Measurements from ENCODE around the gene CAMP.
A peak's percentile ranks its signal among the peaks of the same experiment; 100 is the strongest.

The CAMP gene

DNA sequence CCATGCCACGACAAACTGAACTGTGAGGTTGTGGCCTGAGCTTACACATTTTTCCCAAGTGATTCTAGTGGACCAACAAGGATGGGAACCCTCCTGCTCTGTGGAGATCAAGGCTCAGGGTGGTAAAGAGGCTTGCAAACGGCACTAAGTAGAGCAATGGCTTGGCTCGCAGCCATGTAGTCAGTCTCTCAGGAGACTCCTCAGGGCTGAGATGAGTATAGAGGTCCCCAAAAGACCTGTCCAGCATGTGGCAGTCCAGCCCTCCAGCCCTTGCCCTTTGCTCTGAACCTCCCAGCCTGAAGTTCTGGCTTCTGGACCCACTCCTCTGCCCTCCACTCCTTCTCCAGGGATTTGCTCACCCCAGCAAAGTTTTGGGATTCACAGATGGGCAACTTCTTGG, 8.3 kb upstream of the CAMP start:
- no peak for DNase-seq

DNA sequence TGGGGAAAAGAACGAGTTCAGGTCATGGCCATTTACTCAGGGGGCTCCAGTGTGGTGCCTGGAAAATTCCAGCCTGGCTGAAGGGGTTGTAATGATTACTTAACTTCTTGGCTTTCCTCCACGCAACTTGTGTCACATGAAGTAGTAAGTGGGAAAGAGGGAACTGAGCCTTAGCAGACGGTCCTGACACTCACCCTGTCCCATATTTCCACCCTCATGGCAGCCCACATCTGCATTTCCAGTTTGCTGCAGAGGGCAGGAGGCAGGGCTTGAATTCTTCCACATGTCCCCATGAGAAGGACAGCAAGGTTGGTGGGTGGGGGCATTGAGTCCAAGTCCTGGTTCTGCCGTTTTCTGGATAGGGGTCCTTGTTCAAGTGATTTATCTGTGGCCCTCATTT, 7.8 kb upstream of the CAMP start:
- no peak for DNase-seq

DNA sequence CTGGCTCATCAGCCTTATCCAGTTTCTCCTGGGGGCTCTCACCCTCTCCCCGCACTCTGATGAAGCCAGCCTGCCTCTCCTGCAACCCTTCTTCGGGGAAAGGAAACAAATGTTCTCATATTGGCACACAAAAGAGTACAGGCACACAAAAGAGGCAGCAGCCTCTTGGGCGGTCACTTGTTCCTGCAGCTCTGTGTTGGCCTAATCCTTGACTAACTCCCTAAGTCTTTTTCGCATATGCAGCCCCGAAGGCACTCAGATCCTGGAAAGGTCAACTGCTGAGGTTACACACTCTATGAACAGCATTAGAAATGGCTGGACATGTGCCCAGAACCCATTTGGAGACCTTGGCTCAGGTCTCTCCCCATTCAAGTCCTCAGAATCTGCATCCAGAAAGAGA, 7.4 kb upstream of the CAMP start:
- DNase-seq: no peak

DNA sequence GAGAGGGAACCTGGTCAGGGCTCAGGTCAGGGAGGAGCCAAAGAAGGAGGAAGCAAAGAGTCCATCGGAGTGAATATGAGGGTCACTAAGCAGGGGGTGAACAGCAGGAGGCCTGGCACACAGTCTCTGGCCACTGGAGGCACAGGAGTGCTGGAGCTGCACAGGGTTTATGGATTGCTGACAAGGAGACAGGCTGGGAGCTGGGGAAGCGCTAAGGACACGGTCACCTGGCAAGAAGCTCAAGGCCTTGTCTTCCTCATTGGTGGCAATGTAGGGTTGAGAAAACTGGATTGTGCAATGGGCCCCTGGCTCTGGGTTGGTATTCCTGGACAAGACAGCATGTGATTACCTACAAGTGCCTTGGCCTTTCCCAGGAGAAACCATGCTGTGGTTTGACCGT, 5.8 kb upstream of the CAMP start:
- DNase-seq: no peak

DNA sequence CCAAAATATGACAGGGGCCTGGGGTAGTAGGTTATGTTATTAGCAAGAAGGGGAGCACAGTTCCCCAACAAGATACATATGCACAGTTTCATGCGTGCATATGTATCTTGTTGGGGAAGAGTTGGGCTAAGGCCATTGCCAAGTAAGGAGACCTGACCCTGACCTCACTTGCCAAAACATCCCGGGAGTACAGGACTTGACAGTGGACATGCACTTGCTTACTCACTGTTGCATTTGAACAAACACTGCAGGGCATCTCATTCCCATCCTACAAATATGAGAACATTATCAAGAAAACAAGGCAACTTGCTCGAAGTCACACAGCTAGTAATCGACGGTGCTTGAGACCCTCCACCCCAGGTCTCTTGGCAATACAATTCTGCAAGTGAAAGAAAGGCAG, 4.8 kb upstream of the CAMP start:
- DNase-seq: no peak

DNA sequence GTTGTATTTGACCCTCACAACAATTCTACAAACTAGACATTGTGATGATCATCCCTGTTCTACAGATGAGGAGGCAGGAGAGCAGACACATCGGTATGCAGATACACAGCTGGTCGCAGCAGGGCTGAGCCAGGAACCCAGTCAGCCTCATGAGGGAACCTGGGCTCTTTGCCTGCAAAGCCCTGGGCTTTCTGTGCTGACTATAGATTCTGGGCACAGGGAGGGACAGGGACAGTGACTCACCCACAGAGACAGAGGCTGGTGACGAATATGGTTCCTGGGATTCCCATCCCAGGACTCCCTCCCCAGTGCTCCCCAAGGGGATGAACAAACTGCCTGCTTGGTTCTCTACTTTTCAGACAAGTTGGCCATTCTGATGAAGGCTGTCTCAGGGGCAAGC, 3.8 kb upstream of the CAMP start:
- no peak for DNase-seq

DNA sequence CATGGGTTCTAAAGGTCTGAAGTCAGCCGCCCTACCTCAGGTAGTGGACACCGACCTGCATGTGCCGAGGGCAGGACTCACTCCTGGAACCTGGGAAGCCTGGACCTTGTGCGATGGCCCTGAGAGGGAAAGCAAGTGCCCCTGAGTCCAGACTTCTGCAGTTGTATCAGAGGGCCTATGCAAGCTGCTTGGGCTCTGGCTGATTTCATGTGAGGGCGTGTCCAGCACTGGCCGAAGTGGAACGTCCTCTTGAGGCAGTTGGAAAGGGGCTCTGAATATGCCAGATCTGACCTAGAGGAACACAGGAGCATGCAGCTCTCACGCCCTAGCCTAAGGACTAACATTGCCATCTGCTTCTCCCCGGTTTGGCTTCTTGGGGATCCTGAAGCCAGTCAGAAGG, 2.5 kb upstream of the CAMP start:
- no peak for DNase-seq

DNA sequence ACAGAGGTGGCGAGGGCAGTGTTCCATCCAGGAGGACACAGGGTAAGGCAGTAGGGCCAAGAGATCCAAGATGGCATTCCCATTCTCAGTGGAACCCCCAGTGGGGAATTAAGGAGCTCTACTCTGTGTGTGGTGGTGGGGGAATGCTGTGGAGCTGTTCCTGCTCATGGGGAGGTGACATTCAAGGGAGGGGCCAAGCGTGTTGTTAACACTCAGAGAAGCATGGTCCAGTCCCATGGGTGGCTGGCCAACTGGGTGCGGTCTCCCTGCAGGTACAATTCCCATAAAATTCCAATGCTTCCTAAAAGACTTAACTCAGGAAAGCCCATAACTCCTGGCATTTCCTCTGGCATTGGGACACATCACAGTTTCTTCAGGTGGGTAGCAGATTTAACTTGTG, 2.3 kb downstream of the CAMP start:
- no peak for DNase-seq

DNA sequence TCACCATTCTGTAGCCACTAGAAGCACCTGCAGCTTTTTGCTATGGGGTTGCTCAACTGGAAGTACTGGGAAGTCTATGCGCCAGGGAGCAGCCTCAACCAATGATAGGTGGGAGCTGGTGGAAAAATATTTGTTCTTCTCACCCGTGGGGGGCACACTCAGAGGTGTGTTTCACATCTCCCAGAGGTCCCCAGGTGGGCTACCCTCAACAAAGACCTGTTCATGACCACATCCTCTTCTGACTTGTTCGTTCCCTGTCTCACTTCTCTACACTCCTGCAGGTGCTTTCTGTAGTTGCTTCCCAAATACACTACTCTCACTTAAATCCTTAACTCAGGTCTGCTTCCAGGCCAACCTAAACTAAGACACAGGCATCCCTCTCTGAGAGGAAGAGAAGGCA, 3.6 kb downstream of the CAMP start:
- DNase-seq: no peak

DNA sequence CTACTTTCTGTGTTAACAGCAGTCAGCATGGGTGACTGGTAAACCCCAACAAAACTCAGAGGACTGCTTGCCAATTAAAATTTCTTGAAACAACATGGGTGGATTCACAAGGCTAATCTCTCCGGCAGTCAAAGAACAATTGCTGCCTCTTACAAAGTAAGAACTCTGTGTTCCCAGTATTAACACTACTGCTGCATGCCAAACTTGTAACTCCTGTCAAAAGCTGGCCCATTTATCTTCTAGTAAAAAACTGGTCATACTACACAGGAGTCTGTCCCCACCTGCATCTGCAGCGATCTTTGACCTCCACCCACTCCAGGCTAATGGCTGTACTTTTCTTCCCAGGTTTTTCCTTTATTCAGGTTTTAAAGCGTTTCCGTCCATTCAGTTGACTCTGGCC, 8.9 kb downstream of the CAMP start:
- no peak for DNase-seq

DNA sequence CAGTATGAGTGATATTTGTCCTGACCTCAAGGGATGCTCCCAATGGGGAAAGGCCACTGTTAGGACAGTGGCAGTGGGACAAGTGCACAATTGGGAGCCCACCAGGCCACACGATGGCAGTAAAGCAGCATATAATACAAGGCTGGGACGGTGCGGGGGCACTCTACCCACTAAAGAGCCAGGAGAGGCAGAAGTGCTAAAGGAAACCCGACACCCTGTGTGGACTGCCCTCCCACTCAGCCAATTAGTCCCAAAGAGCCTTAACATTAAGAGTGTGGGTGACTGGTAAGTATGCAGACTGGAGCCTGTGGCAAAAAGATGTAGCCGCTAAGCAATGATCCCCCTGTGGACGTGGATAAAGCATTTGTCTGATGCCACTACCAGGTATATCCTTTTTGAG, 9.4 kb downstream of the CAMP start:
- peak; percentile 72 for DNase-seq

DNA sequence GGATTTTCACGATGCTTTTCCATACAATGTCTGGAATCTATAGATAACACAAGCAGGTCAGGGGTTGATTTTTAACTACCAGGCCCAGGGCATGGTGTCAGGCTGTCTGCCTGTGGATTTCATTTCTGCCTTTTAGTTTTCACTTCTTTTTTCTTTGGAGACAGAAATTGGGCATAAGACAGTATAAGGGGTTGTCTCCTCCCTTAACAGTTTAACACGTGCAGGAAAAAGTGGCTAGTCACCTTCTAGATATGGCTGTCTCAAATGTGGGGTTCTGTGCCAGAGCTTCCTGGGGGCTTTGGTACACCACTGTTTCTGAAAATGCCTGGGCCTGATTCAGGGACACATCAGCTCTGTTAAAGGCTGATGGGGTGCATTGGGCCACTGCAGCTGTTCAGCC, 10.2 kb downstream of the CAMP start:
- DNase-seq: no peak

DNA sequence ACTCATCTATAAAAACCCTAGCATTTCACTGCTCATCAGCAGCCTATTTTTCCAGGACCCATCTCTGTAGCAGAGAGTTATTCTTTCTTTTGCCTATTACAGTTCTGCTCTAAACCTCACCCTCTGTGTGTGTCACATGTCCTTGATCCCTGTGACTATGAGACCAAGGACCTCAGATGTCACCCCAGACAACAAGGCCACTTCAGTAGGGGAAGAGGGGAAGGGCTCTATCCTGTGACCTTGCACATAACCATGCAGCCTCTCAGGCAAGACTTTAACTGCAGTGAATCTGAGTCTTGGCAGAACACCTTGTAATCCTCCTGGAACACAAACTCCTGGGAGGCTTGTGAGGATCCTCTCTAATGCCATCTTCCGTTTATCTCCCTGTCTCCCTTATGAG, 13.2 kb downstream of the CAMP start:
- DNase-seq: no peak

DNA sequence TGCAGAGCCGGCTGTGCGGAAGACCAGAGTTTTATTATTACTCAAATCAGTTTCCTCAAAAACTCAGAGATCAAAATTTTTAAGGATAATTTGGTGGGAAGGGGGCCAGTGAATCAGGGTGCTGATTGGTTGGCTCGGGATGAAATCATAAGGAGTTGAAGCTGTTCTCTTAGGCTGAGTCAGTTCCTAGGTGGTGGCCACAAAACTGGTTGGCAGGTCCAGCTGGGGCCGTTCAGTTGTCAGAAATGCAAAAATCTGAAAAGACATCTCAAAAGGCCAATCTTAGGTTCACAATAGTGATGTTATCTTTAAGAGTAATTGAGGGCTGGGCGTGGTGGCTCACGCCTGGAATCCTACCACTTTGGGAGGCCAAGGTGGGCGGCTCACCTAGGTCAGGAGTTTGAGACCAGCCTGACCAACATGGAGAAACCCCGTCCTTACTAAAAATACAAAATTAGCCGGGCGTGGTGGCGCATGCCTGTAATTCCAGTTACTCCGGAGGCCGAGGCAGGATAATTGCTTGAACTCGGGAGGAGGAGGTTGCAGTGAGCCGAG, 15.3 kb downstream of the CAMP start:
- DNase-seq: no peak

DNA sequence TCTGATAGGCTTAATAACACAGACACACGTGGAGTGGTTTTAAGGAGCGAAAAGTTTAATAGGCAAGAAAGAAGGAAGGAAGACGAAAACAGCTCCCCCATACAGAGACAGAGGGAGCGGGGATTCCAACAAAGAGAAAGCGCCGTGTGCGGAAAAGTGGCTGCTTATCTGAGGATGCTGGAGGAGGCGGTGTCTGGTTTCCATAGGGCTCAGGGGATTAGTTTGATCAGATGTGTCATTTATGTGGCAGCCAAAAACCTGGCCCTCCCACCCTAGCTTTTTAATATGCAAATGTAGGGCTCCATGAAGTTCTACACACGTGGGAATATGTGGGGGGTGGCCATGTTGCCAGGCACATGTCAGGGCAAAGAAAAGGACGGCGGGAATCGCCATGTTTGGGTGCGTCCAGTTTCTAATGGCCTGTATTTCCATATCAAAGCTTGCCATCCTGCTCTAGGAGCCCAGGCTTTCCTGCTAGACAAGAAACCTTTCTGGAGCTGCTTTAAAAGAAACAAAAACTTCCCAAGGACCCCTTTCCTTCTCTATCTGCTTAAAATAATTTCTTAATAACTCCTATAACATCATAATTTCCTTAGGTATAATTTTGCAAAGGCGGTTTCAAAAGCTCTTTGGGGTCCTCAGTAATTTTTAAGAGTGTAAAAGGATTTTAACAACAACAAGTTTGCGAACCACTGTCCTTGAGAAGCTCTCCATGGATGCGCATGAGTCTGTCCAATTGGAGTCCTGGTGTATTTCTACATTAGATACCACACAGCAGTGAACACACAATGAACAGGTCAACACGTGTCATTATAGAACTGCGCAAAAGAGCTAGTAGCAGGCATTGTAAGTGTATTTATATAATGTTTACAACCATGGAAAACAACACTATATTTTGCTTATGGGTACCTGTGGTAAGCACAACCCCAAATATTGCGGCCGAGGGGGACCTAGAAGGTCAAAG, 17.0 kb downstream of the CAMP start:
- DNase-seq: no peak

DNA sequence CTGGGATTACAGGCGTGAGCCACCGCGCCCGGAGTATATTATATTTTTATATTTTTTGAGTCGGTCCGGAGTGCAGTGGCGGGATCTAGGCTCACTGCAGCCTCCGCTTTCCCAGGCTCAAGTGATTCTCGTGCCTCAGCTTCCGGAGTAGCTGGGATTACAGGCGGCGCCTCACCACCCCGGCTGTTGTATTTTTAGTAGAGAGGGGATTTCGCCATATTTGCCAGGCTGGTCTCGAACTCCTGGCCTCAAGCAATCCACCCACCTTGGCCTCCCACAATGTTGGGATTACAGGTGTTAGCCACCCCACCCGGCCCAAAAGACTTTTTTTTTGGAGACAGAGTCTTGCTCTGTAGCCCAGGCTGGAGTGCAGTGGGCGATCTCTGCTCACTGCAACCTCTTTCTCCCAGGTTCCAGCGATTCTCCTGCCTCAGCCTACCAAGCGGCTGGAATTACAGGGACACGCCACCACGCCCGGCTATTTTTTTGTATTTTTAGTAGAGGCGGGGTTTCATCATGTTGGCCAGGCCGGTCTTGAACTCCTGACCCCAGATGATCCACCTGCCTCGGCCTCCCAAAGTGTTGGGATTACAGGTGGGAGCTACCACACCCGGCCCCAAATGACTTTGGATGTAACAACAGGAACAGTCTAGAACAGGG, 18.6 kb downstream of the CAMP start:
- DNase-seq: no peak

DNA sequence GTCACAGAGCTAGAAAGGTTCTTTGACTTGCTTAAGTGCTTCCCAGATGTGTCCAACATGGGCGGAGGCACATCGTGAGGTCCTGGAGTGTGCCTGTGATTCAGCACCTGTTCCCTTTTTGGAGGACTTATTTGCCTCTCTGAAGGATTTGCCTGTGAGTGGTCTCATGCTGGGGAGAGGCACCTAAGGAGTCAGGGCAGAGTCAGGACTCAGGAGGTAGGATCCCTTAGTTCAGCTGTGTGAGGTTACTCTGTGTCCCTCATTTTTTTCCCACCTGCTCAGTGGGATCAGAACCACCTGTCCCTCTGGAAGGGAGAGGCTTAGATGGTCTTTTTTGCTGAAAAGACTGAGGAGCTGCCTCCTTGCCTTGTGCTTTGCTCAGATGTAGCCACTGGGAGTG, 20.6 kb downstream of the CAMP start:
- no peak for DNase-seq

DNA sequence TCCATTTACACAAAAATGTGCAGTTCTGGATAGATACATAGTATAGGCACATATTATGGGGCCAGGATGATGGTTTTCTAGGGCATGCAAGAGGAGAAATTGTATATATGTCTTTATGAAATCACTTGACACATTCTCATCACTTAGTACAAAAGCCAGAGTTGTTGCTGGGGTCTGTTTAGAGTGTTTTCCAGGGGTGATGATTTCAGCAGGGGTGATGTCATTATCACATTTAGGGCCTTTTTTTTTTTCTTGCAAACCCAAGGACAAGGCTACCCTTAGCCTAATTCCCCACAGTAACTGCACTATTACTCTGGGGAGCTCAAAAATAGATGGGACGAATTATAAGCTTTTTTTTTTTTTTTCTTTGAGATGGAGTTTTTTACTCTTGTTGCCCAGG, 21.2 kb downstream of the CAMP start:
- DNase-seq: no peak

DNA sequence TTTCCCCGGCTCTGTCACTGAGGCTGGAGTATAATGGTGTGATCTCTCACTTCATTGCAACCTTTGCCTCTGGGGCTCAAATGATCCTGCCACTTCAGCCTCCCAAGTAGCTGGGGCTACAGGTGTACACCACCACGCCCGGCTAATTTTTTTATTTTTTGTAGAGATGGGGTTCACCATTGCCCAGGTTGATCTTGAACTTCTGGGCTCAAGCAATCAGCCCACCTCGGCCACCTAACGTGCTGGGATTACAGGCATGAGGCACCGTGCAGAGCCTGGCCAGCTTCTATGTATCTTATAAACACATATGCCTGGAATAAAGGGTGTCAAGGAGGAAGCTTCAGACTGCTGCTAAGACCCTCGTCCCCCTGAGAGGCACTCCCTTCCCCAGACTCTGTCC, 21.8 kb downstream of the CAMP start:
- DNase-seq: no peak

DNA sequence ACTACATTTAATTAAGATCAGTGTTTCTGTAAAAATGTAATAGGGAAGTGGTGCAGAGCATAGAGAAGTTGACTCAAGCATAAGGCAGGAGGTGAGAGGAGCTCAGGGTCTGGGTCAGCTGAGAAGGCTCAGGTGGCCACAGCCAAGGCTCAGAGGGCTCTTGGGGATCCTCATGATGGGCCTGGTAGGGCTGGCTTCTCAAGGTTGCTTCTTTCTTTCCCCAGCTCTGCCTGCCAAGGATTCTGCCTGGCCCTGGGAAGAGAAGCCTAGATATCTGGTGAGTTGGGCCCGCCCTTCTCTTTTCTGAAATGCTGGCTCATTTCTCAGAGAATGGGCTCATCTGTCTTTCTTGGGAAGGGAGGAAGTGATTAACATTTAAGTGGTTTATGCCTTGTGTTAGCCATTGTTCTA, 24.1 kb downstream of the CAMP start:
- DNase-seq: no peak

DNA sequence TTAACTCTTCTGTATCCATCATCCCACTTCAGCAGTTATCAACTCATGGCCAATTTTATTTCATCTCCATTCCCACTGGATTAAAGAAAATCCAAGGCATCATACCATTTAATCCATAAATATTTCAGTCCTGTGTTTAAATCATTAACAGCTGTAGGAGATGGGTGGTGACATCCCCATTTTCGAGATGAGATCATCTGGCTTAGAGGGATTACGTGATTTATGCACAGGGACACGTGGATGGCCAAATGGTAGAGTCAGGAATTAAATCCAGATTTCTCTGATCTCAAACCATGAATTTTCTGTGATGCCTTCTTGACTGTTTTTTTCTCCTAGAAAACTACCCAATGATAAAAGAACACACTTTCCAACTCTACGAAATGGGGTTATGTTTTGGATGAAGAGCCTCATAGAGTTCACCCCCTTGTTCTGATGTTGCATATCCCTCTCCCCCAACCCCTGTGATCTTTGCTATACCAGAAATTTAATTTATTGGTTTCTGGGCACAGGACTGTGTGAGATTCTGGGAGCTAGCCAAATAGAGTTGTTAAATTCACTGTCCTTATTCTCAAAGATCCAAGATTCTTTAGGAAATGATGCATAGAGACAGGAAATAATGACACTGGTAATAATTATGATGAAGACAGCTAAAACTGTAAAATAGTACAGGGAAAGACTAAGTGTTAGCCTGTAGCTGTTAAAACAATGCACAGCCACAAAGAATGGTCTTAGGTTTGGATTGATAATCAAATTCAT, 25.0 kb downstream of the CAMP start:
- no peak for DNase-seq

DNA sequence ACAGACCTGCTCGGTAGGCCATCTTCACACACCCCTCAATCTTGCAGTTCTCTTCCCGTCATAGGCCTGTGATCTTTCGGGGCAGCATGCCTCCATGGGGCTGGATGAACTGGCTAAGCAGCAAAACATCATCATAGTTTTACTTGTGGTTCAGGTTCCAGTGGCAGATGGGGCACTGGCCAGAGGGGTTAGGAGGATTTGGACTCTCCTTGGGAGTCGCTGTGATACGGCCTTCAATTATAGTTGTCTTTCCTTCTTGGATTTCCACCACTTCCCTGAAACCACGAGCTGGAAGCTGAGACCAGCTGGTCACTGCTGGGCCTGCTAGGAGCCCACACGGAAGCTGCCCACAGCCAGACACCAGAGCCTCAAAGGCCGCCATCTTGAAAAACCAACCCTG, 33.3 kb downstream of the CAMP start:
- DNase-seq: no peak

DNA sequence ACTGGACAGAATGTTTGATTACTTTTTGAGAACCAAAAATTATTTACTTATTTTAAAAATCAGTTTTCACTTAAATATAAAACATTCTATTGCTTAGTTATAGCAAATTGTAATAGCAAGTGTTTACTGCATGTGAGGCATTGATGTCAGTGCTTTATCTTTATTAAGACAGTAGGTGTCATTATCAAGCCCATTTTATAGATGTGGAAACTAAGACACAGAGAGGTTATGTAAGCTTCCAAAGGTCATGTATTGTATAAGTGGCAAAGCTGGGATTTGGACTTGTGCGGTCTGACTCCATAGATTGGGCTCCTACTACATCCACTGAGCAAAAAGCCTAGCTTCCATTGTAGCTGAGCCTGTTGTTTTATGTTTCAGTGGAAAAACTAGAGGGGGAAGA, 35.2 kb downstream of the CAMP start:
- no peak for DNase-seq

DNA sequence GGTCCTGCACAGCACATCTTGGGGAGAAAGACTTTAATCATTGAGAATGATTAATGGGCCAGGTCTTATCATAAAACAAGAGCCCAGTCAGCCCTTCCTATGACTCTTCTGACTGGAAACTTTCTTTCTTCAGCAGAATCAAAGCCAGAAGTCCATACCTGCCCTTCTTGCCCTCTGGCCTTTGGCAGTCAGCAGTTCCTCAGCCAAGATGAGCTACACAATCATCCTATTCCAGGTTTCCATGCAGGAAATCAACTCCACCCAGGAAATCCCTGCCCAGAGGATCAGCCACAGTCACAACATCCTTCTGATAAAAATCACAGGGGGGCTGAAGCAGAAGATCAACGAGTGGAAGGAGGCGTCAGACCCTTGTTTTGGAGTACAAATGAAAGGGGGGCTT, 44.5 kb downstream of the CAMP start:
- DNase-seq: no peak
